Prostate gland (tissue), 2 donors: ENCODE data around the gene UNC5C. TPM values are rescaled to one million over a fixed set of nuclear protein-coding genes. Genes with fewer than 3 reads are reported as not detected.

Source experiments
- DNase-seq: peaks from one replicate; pipeline ENCODE4 v3.0.0-alpha.2; 2019; ENCODE audit warnings: low spot score
- H3K27ac ChIP-seq, 2 donors: fragments of 200-600 bp; sonication (generic); 2 replicates each; pipeline ENCODE4 v1.5.1; 2017 to 2019
- H3K27me3 ChIP-seq: fragments of 200-600 bp; sonication (generic); replicated peaks from 2 replicates; pipeline ENCODE4 v1.5.1; 2019; ENCODE audit not compliant: insufficient read depth
- H3K36me3 ChIP-seq, 2 donors: fragments of 200-600 bp; sonication (generic); 1 replicate in 1 of 2; 2 replicates in 1 of 2; pipeline versions ENCODE4 v1.5.1 to v1.8.1; 2017 to 2019
- H3K4me1 ChIP-seq: fragments of 200-600 bp; sonication (generic); replicated peaks from 2 replicates; pipeline ENCODE4 v1.5.1; 2019
- H3K4me3 ChIP-seq, 2 donors: fragments of 200-600 bp; sonication (generic); 2 replicates each; pipeline ENCODE4 v1.5.1; 2017 to 2019
- H3K9me3 ChIP-seq: fragments of 200-600 bp; sonication (generic); 2 replicates; pipeline ENCODE4 v1.5.1; 2017
- POLR2A ChIP-seq: fragments of 450-650 bp; IDR thresholded peaks from one replicate; pipeline ENCODE4 v1.6.1; 2016; ENCODE audit warnings: antibody characterized with exemption, mild to moderate bottlenecking
- POLR2AphosphoS5 ChIP-seq: sonication (generic); formaldehyde crosslinking; IDR thresholded peaks from one replicate; pipeline ENCODE4 v1.6.1; 2017; ENCODE audit warnings: antibody characterized with exemption
- WGBS: methylation state at CpG from one replicate; pipeline ENCODE4 v1.1.5; 2018; 5-methylcytosine and 5-hydroxymethylcytosine counted together
- intact Hi-C: fragments of 100-400 bp; cut with DNase I; formaldehyde crosslinking; loops from one replicate; pipeline ENCODE4 v1.14.2; 2022
- total RNA-seq, 2 donors: library from RNA; depleted of rRNA; stranded (reverse); fragments of >200 nt; gene quantifications; one replicate each; pipeline ENCODE4 v1.1.0, GENCODE V29; 2016
- TF ChIP-seq, protein P1 (sequence below), 4 experiments: fragments of 200-600 bp in 2 of 4; fragments of 450-650 bp in 2 of 4; sonication (generic) in 2 of 4; IDR thresholded peaks; 1 replicate in 3 of 4; 2 replicates in 1 of 4; pipeline ENCODE4 v1.5.1; 2016 to 2019; ENCODE audit warnings: antibody characterized with exemption in 4 of 4, mild to moderate bottlenecking in 2 of 4, moderate library complexity in 2 of 4

The UNC5C gene
- total RNA-seq, 2 donors from 2014 or later = 1.8 to 15.5 TPM

DNA sequence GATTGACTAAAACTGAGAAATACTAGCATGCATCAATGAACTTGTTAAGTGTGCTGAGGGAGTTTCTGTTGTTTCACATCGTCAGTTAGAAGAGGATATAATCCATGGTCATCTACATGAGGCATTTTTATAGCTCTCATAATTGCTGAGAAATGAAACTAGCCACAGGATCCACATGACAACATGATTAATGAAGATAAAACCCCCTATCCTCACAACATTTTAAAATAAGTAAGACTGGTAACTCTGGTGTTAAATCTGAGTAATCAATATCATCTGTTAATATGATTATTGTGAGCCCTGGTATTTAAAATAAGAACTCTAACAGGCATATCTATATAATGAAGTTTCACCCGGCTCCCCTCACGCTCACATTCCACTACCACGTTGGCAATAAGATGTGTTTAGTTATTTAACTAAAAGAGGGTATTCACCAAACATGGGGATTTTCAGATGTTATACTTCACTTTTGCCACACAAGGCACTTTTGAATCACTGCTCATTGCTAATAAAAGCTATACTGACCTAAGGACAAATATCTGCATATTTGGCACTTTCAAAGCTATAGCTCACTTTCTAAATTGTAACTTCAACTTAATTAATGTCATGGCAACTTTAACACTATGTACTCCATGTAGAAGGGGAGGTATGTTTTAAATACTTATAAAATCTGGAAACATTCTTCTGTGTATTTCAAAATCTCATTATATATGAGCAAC, 6.7 kb downstream of the UNC5C start:
- Histone ChIP-seq H3K4me3 (no peak overlapping the region), H3K9me3 (no peaks in the 10 kb centered on the region), H3K27ac (no peak overlapping the region), H3K36me3 (no peaks in the 10 kb centered on the region), H3K27me3 (no peaks in the 10 kb centered on the region), H3K4me1 (no peaks in the 10 kb centered on the region)
- intact Hi-C loops = no loop called here
- no peak for DNase-seq
- WGBS = 54% methylated on average over 4 of the region's 4 CpGs
- TF ChIP-seq POLR2AphosphoS5 (no peak), POLR2A (no peak)
- TF ChIP-seq, protein P1, sequence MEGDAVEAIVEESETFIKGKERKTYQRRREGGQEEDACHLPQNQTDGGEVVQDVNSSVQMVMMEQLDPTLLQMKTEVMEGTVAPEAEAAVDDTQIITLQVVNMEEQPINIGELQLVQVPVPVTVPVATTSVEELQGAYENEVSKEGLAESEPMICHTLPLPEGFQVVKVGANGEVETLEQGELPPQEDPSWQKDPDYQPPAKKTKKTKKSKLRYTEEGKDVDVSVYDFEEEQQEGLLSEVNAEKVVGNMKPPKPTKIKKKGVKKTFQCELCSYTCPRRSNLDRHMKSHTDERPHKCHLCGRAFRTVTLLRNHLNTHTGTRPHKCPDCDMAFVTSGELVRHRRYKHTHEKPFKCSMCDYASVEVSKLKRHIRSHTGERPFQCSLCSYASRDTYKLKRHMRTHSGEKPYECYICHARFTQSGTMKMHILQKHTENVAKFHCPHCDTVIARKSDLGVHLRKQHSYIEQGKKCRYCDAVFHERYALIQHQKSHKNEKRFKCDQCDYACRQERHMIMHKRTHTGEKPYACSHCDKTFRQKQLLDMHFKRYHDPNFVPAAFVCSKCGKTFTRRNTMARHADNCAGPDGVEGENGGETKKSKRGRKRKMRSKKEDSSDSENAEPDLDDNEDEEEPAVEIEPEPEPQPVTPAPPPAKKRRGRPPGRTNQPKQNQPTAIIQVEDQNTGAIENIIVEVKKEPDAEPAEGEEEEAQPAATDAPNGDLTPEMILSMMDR (IDR thresholded peaks at IDR 0.05) = no peak

DNA sequence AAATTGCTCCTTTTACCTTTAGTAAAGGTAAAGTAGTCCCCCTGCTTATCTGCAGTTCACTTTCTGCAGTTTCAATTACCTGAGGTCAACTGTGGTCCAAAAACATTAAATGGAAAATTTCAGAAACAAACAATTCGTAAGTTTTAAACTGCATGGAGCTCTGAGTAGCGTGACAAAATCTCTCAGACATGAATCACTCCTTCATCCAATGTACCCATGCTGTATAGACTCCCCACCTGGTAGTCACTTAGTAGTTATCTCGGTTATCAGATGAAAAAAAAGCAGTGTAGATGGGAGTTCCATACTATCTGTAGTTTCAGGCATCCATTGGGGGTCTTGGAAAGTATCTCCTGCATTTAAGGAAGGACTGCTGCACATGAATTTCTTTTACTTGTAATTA, 7.7 kb downstream of the UNC5C start:
- no peak for TF ChIP-seq POLR2A
- TF ChIP-seq, protein P1 (IDR thresholded peaks at IDR 0.05) = no peak
- no peak for TF ChIP-seq POLR2AphosphoS5
- DNase-seq = no peak
- no peak overlapping the region for H3K27ac ChIP-seq
- H3K9me3 ChIP-seq = no peaks in the 10 kb centered on the region
- intact Hi-C loops = no loop called here
- no peaks in the 10 kb centered on the region for H3K27me3 ChIP-seq
- no peaks in the 10 kb centered on the region for H3K36me3 ChIP-seq
- no peaks in the 10 kb centered on the region for H3K4me1 ChIP-seq
- H3K4me3 ChIP-seq = no peak overlapping the region
- 86% methylated on average over 3 of the region's 3 CpGs for WGBS

DNA sequence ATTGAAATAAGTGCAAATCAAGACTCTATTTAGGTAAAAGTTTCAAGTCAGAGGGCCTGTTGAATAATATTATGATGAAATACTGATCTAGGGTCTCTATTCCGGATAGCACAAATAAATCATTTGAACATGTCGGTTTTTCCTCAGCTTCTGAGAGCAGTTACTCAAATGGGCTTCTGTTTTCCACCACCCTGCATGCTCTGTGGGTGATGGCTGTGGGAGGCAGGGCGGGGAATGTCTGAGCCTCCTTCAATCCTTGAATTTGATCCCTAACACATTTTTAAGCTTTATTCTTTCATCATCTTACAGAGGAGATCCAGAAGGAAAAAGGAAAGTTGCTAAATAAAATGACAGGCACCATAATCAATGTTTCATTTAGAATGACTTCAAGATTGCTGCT, 8.5 kb downstream of the UNC5C start:
- Histone ChIP-seq H3K4me3 (no peak overlapping the region), H3K9me3 (no peaks in the 10 kb centered on the region), H3K36me3 (no peaks in the 10 kb centered on the region), H3K27ac (no peak overlapping the region), H3K27me3 (no peaks in the 10 kb centered on the region), H3K4me1 (no peaks in the 10 kb centered on the region)
- WGBS = 45% methylated on average over 3 of the region's 3 CpGs
- intact Hi-C loops = no loop called here
- no peak for DNase-seq
- no peak for TF ChIP-seq POLR2AphosphoS5
- TF ChIP-seq POLR2A = no peak
- TF ChIP-seq, protein P1 (IDR thresholded peaks at IDR 0.05) = no peak

DNA sequence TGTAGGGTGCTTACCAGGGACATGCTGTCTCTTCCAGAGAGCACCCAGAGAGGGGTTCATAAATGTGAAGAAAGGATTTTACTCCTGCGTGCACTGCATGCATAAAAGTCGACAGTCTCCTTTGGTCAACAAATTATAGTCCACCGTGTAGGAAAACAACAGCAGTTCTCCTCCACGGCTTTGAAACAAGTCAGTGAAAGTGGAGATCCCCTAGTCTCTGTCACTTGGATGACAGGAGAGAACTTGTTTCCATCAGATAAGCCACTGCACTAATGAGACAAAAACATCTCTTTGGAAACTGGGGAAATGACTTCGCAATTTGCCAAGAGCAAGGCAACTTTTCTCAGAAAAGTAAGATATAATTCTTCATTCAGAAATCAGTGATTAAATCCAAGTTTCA, 9.7 kb downstream of the UNC5C start:
- WGBS = 23% methylated on average over 5 of the region's 5 CpGs
- Histone ChIP-seq H3K4me3 (no peak overlapping the region), H3K4me1 (no peaks in the 10 kb centered on the region), H3K36me3 (no peaks in the 10 kb centered on the region), H3K27me3 (no peaks in the 10 kb centered on the region), H3K9me3 (no peaks in the 10 kb centered on the region), H3K27ac (peak overlapping the region in 1 of 2 donors; percentile 6)
- no peak for TF ChIP-seq POLR2A
- TF ChIP-seq POLR2AphosphoS5 = no peak
- TF ChIP-seq, protein P1 (IDR thresholded peaks at IDR 0.05) = no peak
- intact Hi-C loops = no loop called here
- DNase-seq = no peak

DNA sequence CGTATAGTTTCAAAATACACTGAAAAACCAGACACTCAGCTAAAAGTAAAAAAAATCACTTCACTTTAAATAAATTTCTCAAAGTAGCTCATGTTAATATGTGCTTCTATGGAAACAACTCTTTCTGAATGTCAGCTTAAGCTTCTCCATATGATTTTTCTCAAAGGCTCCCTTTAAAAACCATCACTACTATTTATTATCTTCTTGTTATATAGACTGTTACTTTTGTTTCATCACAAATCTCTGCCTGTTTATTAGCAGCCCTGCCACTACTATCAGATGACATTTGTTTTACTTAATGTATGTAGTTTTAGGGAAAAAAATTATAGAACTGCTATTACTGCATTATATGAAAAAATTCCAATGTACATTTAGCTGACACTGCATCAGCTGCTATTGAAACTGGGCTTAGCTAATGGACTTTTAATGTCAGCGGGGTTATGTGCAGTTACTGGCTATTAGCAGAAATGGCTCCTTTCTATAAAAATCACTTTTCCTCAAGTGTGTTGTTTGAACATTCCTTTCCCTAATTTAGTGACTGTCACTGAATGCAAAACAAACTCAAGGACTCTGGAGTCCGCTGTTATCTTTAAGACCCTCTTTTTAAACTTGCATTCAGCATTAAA, 10.8 kb downstream of the UNC5C start:
- TF ChIP-seq POLR2A (no peak), POLR2AphosphoS5 (no peak)
- TF ChIP-seq, protein P1 (IDR thresholded peaks at IDR 0.05) = no peak
- Histone ChIP-seq H3K4me3 (no peak overlapping the region), H3K27me3 (no peaks in the 10 kb centered on the region), H3K36me3 (no peaks in the 10 kb centered on the region), H3K27ac (no peak overlapping the region), H3K9me3 (no peaks in the 10 kb centered on the region), H3K4me1 (no peaks in the 10 kb centered on the region)
- WGBS = 80% methylated on average over 3 of the region's 3 CpGs
- DNase-seq = no peak
- intact Hi-C loops = no loop called here
